Fibroblast of skin of abdomen (primary cell): ENCODE measurements around the gene SCGB1C2.
"Not testable (repeated sequence)": the region's sequence is repeated elsewhere in the genome, so short reads cannot be mapped to it uniquely, and the experiment has no call there.

Experiments
- DNase-seq: peaks from one replicate; pipeline ENCODE4 v3.0.0-alpha.2; 2013

SCGB1C2 gene

DNA sequence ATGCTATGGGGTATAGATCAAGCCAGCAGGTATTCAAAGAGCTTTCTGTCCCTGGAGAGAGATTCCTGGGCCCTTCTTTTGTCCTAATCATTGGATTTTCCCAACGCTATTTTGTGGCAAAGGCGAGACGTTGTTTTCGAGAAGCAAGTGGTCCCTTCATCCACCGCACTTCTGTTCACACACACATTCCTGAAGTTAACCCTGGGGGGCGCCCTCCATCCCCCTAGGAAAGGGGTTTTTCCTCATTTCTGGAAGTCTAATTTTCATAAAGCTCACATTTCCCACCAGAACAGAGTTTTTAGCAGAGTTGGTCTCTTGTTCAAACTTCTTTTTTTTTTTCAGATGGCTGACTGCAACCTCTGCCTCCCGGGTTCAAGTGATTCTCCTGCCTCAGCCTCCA is 11.9 kb downstream of the SCGB1C2 start:
- no peak for DNase-seq

DNA sequence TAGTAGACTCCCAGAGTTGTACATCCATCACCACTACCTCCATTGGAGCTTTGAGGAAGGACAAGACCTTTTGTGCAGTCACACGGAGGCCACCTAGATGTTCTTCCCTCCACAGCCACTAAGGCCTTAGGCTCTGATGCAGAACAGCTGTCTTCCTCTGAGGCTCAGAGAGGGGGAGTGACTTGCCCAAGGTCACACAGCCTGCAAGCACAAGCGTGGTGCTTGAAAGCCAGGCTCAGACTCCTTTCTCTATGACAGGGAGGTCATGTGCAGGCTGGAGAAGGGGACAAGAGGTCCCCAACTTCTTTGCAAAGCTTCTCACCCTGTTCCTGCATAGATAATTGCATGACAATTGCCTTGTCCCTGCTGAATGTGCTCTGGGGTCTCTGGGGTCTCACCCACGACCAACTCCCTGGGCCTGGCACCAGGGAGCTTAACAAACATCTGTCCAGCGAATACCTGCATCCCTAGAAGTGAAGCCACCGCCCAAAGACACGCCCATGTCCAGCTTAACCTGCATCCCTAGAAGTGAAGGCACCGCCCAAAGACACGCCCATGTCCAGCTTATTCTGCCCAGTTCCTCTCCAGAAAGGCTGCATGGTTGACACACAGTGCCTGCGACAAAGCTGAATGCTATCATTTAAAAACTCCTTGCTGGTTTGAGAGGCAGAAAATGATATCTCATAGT is 12.7 kb downstream of the SCGB1C2 start:
- no peak for DNase-seq

DNA sequence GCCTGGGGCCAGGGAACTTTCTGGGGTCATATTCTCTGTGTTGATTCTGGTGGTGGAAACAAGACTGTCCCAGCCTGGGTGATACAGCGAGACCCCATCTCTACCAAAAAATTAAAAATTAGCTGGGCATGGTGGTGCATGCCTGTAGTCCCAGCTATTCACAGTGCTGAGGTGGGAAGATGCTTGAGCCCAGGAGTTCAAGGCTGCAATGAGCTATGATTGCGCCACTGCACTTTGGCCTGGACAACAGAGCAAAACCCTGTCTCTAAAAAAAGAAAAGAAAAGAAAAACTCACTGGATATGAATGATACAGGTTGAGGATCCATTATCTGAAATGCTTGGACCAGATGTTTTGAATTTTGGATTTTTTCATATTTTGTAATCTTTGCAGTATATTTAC is 13.6 kb downstream of the SCGB1C2 start:
- DNase-seq, result no peak

DNA sequence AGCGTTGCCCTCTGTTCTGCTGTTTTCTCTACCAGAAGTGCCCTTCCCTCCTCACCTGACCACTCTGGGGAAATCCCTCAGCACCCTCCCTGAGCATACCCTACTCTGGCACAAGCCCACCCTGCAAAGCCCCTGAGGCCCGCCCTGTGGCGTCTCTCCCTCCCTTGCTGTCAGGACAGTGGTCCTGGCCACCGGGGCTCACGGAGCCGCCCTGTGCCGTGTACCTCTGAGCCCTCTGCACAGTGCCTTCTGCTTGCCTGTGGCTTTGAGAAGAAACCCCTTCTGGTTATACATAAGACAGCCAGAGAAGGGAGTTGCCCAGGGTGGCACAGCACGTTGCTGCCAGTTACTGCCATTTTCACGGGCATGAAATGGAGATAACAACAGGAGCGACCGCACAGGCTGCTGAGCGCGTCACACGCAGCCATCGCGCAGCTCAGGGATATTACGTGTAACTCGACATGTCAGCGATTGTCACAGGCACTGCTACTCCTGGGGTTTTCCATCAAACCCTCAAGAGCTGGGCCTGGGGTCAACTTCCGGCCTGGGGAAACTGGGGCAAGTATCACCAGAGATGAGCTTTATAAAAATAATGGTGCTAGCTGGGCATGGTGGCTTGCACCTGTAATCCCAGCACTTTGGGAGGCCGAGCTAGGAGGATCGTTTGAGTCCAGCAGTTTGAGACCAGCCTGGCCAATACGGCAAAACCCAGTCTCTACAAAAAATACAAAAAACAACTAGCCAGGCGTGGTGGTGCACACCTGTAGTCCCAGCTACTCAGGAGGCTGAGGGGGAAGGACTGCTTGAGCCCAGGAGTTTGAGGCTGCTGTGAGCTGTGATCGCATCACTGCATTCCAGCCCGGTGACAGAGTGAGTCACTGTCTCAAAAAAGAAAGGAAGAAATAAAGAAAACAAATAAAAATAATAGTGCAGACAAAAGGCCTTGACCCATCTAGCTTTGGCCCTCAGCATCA is 14.8 kb downstream of the SCGB1C2 start:
- DNase-seq, result no peak

DNA sequence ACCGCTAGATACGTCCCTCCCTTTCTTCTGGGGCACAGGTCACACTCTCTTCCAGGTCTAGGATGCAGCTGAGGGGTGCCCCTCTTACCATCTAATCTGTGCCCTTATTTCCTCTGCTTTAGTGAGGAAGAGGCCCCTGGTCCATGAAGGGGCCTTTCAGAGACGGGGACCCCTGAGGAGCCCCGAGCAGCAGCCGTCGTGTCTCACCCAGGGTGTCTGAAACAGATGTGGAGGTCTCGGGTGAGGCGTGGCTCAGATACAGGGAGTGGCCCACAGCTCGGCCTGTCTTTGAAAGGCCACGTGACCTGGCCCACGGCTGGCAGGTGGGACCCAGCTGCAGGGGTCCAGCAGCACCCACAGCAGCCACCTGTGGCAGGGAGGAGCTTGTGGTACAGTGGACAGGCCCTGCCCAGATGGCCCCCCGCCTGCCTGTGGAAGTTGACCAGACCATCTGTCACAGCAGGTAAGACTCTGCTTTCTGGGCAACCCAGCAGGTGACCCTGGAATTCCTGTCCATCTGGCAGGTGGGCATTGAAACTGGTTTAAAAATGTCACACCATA is 15.6 kb downstream of the SCGB1C2 start:
- DNase-seq, result no peak

DNA sequence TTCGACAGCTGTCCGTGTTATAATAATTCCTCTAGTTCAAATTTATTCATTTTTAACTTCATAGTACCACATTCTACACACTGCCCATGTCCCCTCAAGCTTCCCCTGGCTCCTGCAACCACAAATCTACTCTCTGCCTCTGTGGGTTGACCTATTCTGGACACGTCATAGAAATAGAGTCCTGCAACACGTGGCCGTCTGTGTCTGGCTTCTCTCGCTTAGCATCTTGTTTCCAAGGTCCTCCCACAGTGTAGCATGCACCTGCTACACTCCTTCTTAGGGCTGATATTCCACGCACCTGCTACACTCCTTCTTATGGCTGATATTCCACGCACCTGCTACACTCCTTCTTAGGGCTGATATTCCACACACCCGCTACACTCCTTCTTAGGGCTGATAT is 16.5 kb downstream of the SCGB1C2 start:
- DNase-seq, result no peak

DNA sequence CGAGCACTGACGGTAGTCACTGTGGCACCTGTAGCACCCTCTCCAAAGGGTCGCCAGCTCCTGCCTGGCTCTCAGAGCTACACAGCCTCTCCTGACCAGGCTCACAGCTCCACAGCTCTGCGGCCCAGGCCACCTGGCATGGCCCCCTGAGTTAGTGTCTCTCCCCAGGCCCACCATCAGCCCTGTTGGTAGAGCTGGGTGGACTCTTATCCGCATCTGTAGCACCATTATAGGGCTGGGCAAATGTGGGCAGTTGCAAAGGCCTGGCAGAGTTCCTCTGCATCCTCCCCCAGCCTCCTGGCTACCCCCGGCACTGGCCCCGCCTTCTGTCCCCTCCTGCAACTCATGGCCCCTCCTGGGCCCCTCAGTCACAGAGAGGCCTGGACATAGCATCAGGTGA is 18.2 kb downstream of the SCGB1C2 start:
- DNase-seq, result no peak

DNA sequence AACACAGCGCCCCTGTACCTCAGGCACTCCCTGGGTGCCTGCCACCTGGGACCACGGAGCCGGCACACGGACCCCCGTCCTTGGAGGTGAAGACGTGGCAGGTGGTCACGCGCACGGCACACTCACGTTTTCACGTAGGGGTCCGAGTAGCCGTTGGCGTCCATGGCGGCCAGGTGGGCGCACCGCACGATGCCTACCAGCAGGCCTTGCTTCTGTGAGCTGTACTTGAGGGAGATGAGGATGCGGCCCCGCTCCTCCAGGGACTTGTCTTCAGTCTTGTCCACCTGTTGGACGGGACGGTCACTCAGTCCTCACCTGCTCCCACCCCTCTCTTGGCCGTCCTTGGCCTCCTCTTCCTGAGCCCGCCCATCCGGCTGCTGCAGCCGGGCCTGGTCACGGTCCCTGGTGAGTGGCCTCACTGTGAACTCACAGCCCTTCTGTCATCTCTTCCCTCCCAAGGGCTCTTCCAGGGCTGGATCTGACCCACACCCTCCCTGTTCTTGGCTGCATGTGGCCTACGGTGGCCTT is 18.8 kb downstream of the SCGB1C2 start:
- DNase-seq, result no peak

DNA sequence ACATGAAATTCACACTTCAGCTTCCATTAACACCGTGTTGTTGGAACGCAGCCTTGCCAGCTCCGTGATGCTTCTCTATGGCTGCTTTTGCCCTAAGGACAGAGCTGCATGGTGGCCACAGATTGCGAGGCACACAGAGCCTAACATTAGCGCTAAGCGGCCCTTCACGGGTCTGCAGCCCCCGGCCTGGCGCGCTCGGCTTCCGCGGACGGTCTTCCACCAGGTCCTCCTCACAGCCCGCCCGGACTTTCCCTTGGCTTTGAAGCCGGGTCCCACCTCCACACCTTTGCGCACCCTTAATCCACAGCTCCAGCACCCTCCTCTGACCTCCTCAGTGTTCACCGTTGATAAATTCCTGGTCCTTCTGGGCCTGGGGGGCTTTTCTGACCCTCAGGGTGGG is 19.6 kb downstream of the SCGB1C2 start:
- DNase-seq, result no peak

DNA sequence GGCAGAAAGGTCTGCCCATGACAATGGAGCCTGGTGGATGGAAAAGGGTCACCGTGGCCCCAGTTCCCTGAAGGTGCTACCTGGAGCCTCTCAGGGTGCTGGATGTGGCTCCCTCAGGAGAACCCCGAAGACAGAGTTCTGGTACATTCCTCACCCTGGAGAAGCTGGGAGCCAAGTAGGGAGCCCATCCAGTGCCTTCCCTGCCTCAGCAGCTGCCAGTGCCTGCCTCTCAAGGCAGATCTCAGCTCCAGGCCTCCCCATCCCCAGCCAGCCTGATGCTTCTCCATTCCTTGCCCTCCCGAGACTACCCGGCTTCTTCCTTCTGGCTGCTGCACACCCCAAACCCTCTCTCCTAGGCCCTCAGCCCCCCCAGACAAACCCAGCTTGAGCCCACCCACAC is 20.5 kb downstream of the SCGB1C2 start:
- no peak for DNase-seq

DNA sequence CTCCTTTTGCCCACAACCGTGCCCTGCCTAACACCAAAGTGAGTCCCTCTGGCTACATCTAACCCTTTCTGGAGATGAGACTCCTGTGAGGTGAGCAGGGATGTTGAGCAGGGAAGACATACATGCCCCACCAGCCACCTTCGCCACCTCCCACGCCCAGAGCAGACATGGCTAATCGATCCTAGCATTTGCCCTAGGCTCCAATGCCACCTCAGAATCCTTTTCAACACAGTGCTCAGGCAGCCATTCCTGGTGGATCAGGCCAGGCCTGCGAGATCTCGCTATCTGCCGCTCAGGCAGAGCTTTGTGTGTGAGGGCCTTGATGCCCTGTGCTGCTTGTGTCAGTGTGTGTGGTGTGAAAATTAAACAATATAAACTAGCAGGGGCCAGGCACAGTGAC is 21.0 kb downstream of the SCGB1C2 start:
- DNase-seq, result no peak

DNA sequence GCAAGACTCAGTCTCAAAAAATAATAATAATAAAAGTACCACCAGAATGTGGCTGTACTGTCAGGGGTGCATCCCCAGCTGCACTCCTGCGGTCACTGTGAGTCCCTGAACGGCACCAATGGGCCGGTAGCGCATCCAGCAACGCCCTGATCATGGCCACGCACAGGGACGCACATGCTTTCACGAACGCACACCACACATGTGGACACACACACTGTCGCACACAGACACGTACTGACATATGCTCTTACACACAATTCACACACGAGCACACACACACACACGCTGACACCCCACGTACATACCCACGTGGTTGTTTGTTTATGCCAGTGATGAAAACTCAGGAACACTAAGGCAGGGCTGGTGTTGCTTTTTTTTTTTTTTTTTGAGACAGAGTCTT is 22.2 kb downstream of the SCGB1C2 start:
- no peak for DNase-seq

DNA sequence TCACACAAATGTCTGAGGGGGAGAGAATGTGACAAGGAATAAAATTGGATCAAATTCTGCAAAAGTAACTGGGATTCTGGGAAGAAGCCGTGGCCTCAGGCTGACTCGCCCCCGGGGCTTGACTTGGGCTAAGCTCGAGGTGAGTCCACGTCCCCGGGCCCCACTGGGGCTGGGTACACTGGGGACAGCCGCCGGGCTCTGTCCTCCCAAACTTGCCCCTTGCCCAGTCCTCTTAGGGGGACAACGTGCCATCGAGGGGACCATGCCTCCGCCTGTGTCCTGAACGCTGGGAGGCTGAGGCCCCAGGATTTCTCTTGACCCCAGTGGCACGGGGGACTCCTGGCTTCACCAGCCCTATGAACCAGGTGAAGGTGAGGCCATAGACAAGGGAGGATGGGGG is 23.0 kb downstream of the SCGB1C2 start:
- DNase-seq, result no peak

DNA sequence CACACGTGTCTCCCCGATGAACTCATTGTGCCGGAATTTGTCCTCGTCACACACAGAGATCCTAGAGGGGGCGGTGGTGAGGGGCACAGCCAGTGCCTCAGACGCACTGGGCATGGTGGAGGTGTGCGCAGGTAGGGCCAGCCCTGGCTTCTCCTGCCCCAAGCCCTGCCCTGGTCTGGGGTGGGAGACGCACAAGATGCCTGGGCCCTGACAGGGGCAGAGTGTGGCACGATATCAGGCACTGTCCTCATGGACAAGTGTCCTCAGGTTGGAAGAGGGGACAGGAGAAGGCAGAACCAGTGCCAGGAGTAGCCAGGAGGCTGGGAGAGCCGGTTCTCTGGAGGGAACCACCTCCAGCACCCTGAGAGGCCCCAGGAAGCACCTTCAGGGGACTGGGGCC is 24.1 kb downstream of the SCGB1C2 start:
- no peak for DNase-seq

DNA sequence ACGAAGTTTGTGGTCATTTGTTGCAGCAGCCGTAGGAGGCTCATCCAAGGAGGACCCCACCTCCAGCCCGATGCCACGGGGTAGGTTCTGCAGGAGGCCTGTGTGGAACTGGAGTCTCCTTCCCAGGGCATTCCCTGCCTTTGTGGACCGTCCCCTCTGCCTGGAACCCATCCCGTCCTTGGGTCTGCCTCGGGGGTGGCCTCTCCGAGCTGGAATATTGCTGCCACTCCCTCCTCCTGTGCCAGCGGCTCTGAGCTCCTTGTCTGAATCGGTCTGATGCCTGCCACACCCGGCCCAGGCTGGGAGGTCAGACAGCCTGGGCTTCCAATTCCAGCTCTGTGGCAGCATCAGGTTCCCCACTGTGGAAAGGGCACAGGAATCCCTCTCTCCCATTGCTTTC is 25.3 kb downstream of the SCGB1C2 start:
- no peak for DNase-seq

DNA sequence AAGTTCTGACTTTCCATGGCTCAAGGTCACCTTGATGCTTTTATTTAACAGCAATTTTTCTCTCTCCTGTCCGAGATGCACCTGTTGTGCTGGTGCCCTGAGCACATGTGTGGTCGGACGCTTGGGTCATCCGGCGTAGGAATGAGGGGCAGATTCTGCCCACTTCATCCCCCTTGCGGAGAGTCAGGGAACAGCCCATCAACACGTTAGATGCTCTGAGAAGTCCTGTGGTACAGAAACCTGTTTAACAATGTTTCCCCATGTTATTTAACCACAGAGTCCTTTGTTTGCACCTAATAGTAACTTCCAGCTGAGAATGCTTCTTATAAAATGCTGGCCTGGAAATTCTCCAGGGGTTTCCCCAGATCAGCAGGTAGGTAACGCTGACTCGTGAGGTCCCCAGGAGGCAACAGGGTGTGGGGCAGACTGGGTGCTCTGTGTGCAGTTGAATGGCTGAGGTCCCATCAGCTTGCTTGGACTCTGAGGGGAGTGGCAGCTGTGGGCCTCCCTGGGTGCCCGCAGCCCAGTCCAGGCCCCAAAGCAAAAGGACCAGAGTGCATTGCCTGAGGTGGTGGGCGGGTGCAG is 26.2 kb downstream of the SCGB1C2 start:
- no peak for DNase-seq

DNA sequence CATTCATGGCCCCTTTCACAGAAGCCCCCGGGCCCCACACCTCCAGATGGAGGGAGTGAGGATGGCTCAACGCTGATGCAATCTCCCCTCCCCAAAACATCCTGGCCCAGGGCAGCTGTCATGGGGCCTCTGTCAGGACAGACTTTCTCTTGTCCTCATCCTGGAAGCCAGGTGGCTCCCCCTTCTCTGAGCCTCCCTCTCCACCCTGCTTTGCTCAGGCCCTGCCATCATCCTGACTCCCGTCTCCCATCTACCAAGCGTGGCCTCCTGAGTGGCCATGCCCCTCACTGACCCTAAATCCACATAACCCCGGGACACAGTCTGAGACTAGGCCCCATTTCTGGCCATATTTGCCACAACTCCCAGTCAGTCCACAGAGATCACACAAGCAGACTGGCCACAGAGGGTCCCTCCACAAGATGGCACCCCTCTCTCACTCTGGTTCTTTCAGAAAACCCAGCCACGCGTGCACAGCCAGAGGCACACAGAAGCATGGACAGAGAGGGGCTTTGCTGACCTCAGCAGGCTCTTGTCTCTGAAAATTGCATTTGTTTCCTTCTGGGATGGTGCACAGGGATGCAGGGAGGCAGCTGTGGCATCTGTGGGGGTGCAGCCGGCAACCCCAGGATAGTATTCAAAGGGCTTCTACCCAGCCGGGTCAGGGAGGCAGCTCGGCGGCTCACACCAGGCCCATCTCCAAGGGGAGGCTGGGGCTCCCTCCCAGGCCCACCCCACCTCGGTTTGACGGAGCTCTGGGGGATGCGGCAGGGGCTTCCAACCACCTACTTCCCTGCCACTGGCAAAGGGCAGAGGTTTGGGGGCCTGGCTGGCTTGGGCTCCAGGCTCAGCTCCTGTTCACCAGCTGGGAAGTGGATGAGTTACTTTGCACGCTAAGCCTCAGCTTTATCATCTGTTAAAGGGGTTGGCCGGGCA is 27.2 kb downstream of the SCGB1C2 start:
- DNase-seq, result peak; percentile 32

DNA sequence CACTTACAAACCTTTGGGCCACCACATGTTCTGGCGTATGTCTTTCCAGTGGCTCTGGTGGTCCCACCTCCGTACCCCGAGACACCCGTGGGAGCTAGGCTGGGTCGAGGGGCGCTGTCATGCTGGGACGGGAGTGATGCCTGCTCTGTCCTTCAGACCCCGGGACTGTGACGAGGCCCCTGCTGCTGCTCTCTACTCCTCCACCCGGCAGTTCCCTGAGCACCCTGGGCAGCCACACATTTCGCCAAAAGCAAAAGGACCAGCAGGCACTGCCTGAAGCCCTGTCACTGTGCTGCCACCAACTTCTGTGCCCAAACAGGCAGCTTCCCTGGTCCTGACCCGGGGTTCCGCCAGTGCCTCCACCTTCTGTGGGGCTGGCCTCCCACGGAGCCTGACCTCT is 28.6 kb downstream of the SCGB1C2 start:
- DNase-seq, result no peak

DNA sequence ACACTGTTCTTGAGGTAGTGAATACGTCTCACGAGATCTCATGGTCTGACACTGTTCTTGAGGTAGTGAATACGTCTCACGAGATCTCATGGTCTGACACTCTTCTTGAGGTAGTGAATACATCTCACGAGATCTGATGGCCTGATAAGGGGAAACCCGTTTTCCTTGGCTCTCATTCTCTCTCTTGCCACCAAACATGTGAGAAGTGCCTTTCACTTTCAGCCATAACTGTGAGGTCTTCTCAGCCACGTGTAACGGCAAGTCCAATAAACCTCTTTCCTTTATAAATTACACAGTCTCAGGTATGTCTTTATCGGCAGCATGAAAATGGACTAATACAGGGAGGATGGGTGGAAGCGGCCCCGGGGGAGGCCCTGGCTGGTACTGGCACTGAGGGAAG is 31.2 kb downstream of the SCGB1C2 start:
- not testable (repeated sequence) for DNase-seq

DNA sequence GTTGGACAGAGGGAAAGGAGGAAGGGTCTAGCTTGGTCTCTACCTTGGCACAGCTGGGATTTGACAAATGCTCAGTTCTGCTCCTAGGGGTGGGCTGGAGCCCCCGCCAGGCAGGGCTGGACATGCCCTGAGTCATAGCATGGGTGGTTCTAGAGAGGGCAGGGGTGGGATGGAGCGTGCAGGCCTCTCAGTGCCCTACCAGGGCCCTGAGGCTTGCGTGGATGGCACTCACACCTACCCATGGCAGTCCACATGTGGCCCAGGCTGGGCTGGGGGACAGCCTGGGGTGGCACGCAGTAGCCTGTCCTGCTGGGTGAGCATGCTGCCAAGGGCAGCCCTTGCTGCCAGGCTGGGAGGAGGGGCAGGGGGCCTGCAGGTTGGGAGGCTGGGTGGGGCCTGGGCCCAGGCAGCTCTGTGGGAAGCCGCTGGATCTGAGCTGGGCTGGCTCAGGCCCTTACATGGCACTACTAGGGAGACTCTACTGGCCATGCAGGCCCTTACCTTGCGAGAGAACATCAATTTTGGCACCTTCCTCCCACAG is 32.8 kb downstream of the SCGB1C2 start:
- no peak for DNase-seq

DNA sequence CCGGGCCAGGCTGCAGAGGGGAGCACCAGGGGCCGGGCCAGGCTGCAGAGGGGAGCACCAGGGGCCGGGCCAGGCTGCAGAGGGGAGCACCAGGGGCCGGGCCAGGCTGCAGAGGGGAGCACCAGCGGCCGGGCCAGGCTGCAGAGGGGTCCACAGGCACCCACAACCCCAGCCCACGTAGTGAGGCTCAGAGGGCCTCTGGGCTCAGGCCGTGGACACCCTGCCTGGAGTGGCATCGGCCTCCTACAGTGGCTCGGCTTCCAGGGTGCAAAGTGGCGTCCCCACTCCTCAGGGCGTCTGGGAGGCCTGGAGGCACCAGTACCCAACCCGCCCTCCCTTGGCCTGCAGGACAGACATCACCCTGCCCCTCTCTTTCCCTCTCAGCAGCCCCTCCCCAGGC is 34.5 kb downstream of the SCGB1C2 start:
- no peak for DNase-seq

DNA sequence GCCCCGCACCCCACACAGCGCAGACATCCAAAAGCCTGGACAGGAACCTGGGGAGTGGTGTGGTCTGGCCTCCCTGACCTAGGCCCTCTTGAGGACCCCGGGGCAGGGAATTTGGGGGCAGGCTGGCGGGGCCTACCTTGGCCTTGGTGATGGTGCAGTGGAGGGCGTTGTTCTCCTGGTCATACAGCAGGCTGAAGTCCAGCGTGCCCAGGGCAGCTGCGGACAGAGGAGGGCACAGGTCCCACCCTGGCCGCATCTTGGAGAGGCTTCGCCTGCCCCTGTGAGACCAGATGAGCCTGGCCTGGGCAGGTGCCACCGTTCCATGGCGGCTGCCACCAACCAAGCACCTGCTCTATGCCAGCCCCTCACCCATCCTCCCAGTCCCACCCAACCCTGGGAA is 35.0 kb downstream of the SCGB1C2 start:
- no peak for DNase-seq
